Liver (tissue), 3 donors: ENCODE data around the gene EEF1A1.

Source experiments
- CTCF ChIP-seq: fragments of 150-350 bp; IDR thresholded peaks from 2 replicates; pipeline ENCODE4 v1.5.1; 2017; ENCODE audit warnings: improper control_type of control experiment, low read depth, low read length; ENCODE audit not compliant: missing input control
- EGR1 ChIP-seq, 2 donors: IDR thresholded peaks; 2 replicates each; pipeline ENCODE4 v1.6.1; 2016 to 2018; ENCODE audit warnings: antibody characterized with exemption in 2 of 2, low read depth in 2 of 2
- FOXA1 ChIP-seq: IDR thresholded peaks from 2 replicates; pipeline ENCODE4 v1.6.1; 2016; ENCODE audit warnings: antibody characterized with exemption
- GABPA ChIP-seq, 2 donors: IDR thresholded peaks in 1 of 2; conservative IDR thresholded peaks in 1 of 2; 2 replicates each; pipeline ENCODE4 v1.6.1; 2016; ENCODE audit warnings: antibody characterized with exemption in 2 of 2, mild to moderate bottlenecking in 1 of 2, moderate library complexity in 1 of 2
- JUND ChIP-seq, 2 donors: IDR thresholded peaks; 2 replicates each; pipeline ENCODE4 v1.6.1; 2016; ENCODE audit warnings: antibody characterized with exemption in 2 of 2
- MAX ChIP-seq: IDR thresholded peaks from 2 replicates; pipeline ENCODE4 v1.6.1; 2016; ENCODE audit warnings: antibody characterized with exemption
- RXRA ChIP-seq, 2 donors: IDR thresholded peaks; 2 replicates each; pipeline ENCODE4 v1.6.1; 2017 to 2018; ENCODE audit warnings: antibody characterized with exemption in 2 of 2, mild to moderate bottlenecking in 1 of 2
- TF ChIP-seq, protein P1 (sequence below): IDR thresholded peaks from 2 replicates; pipeline ENCODE4 v1.6.1; 2016; ENCODE audit warnings: antibody characterized with exemption
- TF ChIP-seq, protein P2 (sequence below): IDR thresholded peaks from 2 replicates; pipeline ENCODE4 v1.6.1; 2016; ENCODE audit warnings: antibody characterized with exemption
- donor health status: healthy.
- donor health status: healthy.

GRCh38 chr6:73560853-73561407 is 40.1 kb upstream of the EEF1A1 start:
- TF ChIP-seq CTCF (no peak), FOXA1 (no peak), MAX (no peak), EGR1 (IDR thresholded peaks at IDR 0.05; ENCODE audit: low read depth in 2 of 2) (no peak), JUND (IDR thresholded peaks at IDR 0.05) (no peak), RXRA (IDR thresholded peaks at IDR 0.05) (no peak), GABPA (IDR thresholded peaks at IDR 0.05 in 1 of 2, conservative IDR thresholded peaks at IDR 0.05 in 1 of 2) (no peak)
- TF ChIP-seq, protein P1, sequence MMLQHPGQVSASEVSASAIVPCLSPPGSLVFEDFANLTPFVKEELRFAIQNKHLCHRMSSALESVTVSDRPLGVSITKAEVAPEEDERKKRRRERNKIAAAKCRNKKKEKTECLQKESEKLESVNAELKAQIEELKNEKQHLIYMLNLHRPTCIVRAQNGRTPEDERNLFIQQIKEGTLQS: no peak
- TF ChIP-seq, protein P2, sequence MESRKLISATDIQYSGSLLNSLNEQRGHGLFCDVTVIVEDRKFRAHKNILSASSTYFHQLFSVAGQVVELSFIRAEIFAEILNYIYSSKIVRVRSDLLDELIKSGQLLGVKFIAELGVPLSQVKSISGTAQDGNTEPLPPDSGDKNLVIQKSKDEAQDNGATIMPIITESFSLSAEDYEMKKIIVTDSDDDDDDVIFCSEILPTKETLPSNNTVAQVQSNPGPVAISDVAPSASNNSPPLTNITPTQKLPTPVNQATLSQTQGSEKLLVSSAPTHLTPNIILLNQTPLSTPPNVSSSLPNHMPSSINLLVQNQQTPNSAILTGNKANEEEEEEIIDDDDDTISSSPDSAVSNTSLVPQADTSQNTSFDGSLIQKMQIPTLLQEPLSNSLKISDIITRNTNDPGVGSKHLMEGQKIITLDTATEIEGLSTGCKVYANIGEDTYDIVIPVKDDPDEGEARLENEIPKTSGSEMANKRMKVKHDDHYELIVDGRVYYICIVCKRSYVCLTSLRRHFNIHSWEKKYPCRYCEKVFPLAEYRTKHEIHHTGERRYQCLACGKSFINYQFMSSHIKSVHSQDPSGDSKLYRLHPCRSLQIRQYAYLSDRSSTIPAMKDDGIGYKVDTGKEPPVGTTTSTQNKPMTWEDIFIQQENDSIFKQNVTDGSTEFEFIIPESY: no peak
